Breast epithelium (tissue), 4 donors: ENCODE measurements around the gene CHD6. TPM values are rescaled to one million over a fixed set of nuclear protein-coding genes. Genes with fewer than 3 reads are reported as not detected.

ENCODE experiments used
- DNase-seq, 2 donors: peaks; one replicate each; pipeline ENCODE4 v3.0.0-alpha.2; 2019; ENCODE audit warnings: low spot score in 2 of 2
- H3K27ac ChIP-seq, 2 donors: fragments of 200-600 bp; sonication (generic) in 1 of 2; one replicate each; pipeline ENCODE4 v1.5.1; 2016 to 2019; ENCODE audit warnings: mild to moderate bottlenecking in 1 of 2
- H3K27me3 ChIP-seq, 2 donors: fragments of 200-600 bp; sonication (generic) in 1 of 2; one replicate each; pipeline versions ENCODE4 v1.5.1 to v1.6.0; 2017 to 2019; ENCODE audit warnings: control low read depth in 1 of 2, mild to moderate bottlenecking in 1 of 2
- H3K36me3 ChIP-seq: fragments of 200-600 bp; one replicate; pipeline ENCODE4 v1.5.1; 2019
- H3K4me1 ChIP-seq, 2 donors: fragments of 200-600 bp; sonication (generic); one replicate each; pipeline ENCODE4 v1.5.1; 2016 to 2019; ENCODE audit warnings: control low read depth in 1 of 2
- H3K4me3 ChIP-seq, 3 donors: fragments of 200-600 bp; sonication (generic); 1 replicate in 2 of 3; 2 replicates in 1 of 3; pipeline ENCODE4 v1.5.1; 2016 to 2019; ENCODE audit warnings: mild to moderate bottlenecking in 3 of 3, moderate library complexity in 2 of 3
- H3K9me3 ChIP-seq, 2 donors: fragments of 200-600 bp; sonication (generic) in 1 of 2; one replicate each; pipeline ENCODE4 v1.5.1; 2016 to 2019; ENCODE audit warnings: control low read depth in 1 of 2
- CTCF ChIP-seq, 3 donors: fragments of 450-650 bp; IDR thresholded peaks; one replicate each; pipeline ENCODE4 v1.5.1; 2016 to 2017; ENCODE audit warnings: antibody characterized with exemption in 3 of 3, mild to moderate bottlenecking in 3 of 3, moderate library complexity in 3 of 3
- POLR2A ChIP-seq: fragments of 450-650 bp; IDR thresholded peaks from one replicate; pipeline ENCODE4 v1.6.1; 2016; ENCODE audit warnings: antibody characterized with exemption, mild to moderate bottlenecking, moderate library complexity
- POLR2AphosphoS5 ChIP-seq, 3 donors: sonication (generic); formaldehyde crosslinking; IDR thresholded peaks; one replicate each; pipeline ENCODE4 v1.6.1; 2017; ENCODE audit warnings: antibody characterized with exemption in 3 of 3
- intact Hi-C: fragments of 100-400 bp; cut with DNase I; formaldehyde crosslinking; loops from one replicate; pipeline ENCODE4 v1.15.1; 2023; ENCODE audit warnings: low total_unique reads
- total RNA-seq, 3 donors: library from RNA; depleted of rRNA; stranded (reverse); fragments of >200 nt; gene quantifications; one replicate each; pipeline ENCODE4 v1.1.0, GENCODE V29; 2016

CHD6 gene
- total RNA-seq, 3 donors from 2014 or later: 31.4 to 85.8 (median 81.0) TPM

DNA sequence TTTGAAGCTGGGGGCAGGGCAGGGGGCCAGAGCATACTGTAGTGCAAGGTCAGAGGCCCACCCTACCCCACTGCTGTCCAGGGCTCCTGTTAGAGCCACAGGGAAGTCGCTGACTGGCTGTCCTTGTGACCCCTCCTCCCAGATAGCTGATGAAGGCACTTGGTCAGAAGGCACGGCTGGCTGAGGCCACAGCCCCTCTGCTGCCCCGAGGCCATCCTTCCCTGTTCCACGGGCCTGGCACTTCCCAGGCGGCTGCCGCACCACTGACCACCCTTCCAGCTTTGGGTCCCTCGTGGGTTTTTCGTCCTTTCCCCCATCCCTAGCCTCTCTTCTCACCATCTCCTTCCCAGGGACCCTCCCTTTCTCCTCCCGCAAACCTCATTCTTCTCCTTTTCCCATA is 242.3 kb downstream of the CHD6 start:
- no peaks in the 10 kb centered on the region for H3K27me3 ChIP-seq
- H3K27ac ChIP-seq: no peak overlapping the region
- TF ChIP-seq CTCF (IDR thresholded peaks at IDR 0.05) (no peak), POLR2A (no peak), POLR2AphosphoS5 (IDR thresholded peaks at IDR 0.05) (no peak)
- DNase-seq: no peak
- no peaks in the 10 kb centered on the region for H3K4me1 ChIP-seq
- intact Hi-C loops: no loop called here
- peaks cover 4 to 5% of the 10 kb centered on the region in 2 donors for H3K9me3 ChIP-seq
- no peaks in the 10 kb centered on the region for H3K36me3 ChIP-seq
- H3K4me3 ChIP-seq: no peak overlapping the region

DNA sequence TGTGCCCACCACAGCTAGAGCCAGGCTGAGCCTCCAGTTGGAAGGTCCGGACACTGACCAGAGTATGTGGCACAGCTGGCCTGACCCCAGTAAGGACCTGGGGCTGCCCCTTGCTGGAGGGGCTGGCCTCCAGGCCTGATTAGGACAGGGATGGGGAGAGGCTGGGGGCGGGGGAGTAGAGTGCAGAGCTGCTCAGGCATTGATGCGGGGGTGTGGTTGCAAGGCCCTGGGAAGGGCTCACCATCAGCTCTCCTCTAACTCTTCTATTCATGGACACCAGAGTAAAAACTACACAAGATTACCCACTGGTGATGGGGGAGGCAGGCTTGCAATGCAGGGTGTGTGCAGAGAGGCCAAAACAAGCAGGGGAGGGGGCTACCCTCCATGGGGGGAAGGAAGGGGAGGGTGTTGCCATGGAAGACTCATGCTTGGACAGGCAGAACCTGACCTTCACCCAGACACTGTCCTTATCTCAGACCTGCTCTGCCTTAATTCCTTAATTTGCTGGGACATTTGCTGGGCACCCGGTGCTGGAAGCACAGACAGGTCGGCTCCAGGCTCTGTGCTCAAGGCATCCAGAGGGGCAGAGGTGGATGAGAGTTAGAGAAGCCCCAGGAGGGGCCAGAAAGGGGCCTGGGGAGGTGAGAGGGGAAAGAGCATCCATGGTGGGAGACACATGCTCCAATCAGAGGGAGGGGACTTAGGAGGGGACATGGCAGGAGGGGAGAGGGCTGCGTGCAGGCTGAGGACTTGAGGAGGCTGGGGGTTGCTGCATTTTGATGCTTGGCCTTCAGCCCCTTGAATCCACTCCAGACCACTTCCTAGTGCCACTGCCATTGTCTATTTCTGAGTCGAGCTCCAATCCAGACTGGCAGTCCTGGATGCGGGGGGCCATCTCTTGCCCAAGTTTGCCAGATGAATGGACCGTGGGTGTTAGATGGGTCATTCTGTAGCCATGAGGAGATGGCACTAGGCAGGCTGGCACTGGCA is 244.0 kb downstream of the CHD6 start:
- Histone ChIP-seq H3K27ac (no peak overlapping the region), H3K27me3 (no peaks in the 10 kb centered on the region), H3K9me3 (peaks cover 4 to 7% of the 10 kb centered on the region in 2 donors), H3K4me1 (no peaks in the 10 kb centered on the region), H3K36me3 (no peaks in the 10 kb centered on the region), H3K4me3 (no peak overlapping the region)
- intact Hi-C loops: no loop called here
- TF ChIP-seq POLR2AphosphoS5 (IDR thresholded peaks at IDR 0.05): no peak
- TF ChIP-seq CTCF (IDR thresholded peaks at IDR 0.05): no peak
- TF ChIP-seq POLR2A: no peak
- DNase-seq: no peak

- Histone ChIP-seq H3K36me3 (no peaks in the 10 kb centered on the region), H3K27ac (no peak overlapping the region), H3K27me3 (no peaks in the 10 kb centered on the region), H3K4me3 (no peak overlapping the region), H3K9me3 (peaks cover 4 to 7% of the 10 kb centered on the region in 2 donors), H3K4me1 (no peaks in the 10 kb centered on the region)
- intact Hi-C loops: no loop called here
- TF ChIP-seq POLR2AphosphoS5 (IDR thresholded peaks at IDR 0.05): no peak
- DNase-seq: no peak
Observed at GRCh38 chr20:41373251-41373783, 244.9 kb downstream of the CHD6 start.

GRCh38 chr20:41371371-41371770 is 246.8 kb downstream of the CHD6 start:
- Histone ChIP-seq H3K4me3 (no peak overlapping the region), H3K27ac (no peak overlapping the region), H3K27me3 (peaks cover 3 to 9% of the 10 kb centered on the region in 2 donors), H3K36me3 (no peaks in the 10 kb centered on the region), H3K9me3 (peaks cover 4 to 7% of the 10 kb centered on the region in 2 donors), H3K4me1 (no peaks in the 10 kb centered on the region)
- DNase-seq: no peak
- TF ChIP-seq POLR2AphosphoS5 (IDR thresholded peaks at IDR 0.05) (no peak), CTCF (IDR thresholded peaks at IDR 0.05) (no peak), POLR2A (no peak)
- intact Hi-C loops: no loop called here

- Histone ChIP-seq H3K27ac (no peak overlapping the region), H3K36me3 (no peaks in the 10 kb centered on the region), H3K4me1 (no peaks in the 10 kb centered on the region), H3K9me3 (peaks cover 4 to 7% of the 10 kb centered on the region in 2 donors), H3K27me3 (peaks cover 3 to 15% of the 10 kb centered on the region in 2 donors), H3K4me3 (no peak overlapping the region)
- intact Hi-C loops: no loop called here
- TF ChIP-seq POLR2A: no peak
- TF ChIP-seq POLR2AphosphoS5 (IDR thresholded peaks at IDR 0.05): no peak
- no peak for TF ChIP-seq CTCF (IDR thresholded peaks at IDR 0.05)
- no peak for DNase-seq
Observed at GRCh38 chr20:41370176-41370575, 248.0 kb downstream of the CHD6 start.
